IPS-18c (cell line): ENCODE data around the gene PRKAR2B.

Source experiments
- H3K4me3 ChIP-seq: 2 replicates; pipeline ENCODE4 v1.7.0; 2013; ENCODE audit warnings: low read depth, mild to moderate bottlenecking, low read length, moderate library complexity; ENCODE audit not compliant: insufficient read depth
- H3K9me3 ChIP-seq: one replicate; pipeline ENCODE4 v1.6.1; 2013; ENCODE audit warnings: mild to moderate bottlenecking, low read length, moderate library complexity; ENCODE audit not compliant: control insufficient read depth, insufficient read depth

PRKAR2B gene

GRCh38 chr7:107044347-107045194 is at the start of gene PRKAR2B:
Gene PRKAR2B, plus strand, starts transcription at chr7:107044705. Its CDS starts 203 bp downstream, at chr7:107044908.
- Histone ChIP-seq H3K4me3 (peak within 1 kb of the TSS; percentile 91), H3K9me3 (no peaks in the 10 kb centered on the region)

GRCh38 chr7:106994833-106995232 is 49.7 kb upstream of the PRKAR2B start:
- H3K4me3 ChIP-seq, result no peak overlapping the region
- H3K9me3 ChIP-seq, result no peaks in the 10 kb centered on the region

GRCh38 chr7:106997487-106998271 is 46.8 kb upstream of the PRKAR2B start:
- no peaks in the 10 kb centered on the region for H3K9me3 ChIP-seq
- no peak overlapping the region for H3K4me3 ChIP-seq

GRCh38 chr7:106999023-106999422 is 45.5 kb upstream of the PRKAR2B start:
- H3K9me3 ChIP-seq, result no peaks in the 10 kb centered on the region
- H3K4me3 ChIP-seq, result no peak overlapping the region

GRCh38 chr7:107001490-107001889 is 43.0 kb upstream of the PRKAR2B start:
- Histone ChIP-seq H3K9me3 (no peaks in the 10 kb centered on the region), H3K4me3 (no peak overlapping the region)

- no peaks in the 10 kb centered on the region for H3K9me3 ChIP-seq
- H3K4me3 ChIP-seq, result no peak overlapping the region
Measured at GRCh38 chr7:107002126-107002525, 42.4 kb upstream of the PRKAR2B start.

- no peaks in the 10 kb centered on the region for H3K9me3 ChIP-seq
- H3K4me3 ChIP-seq, result no peak overlapping the region
Measured at GRCh38 chr7:107002529-107002998, 41.9 kb upstream of the PRKAR2B start.

- H3K9me3 ChIP-seq, result no peaks in the 10 kb centered on the region
Measured at GRCh38 chr7:107007007-107007891, 37.3 kb upstream of the PRKAR2B start.

GRCh38 chr7:107007892-107008287 is 36.6 kb upstream of the PRKAR2B start:
- Histone ChIP-seq H3K9me3 (no peaks in the 10 kb centered on the region), H3K4me3 (no peak overlapping the region)

More at GRCh38 chr7:107007007-107007891, 37.3 kb upstream of the PRKAR2B start:
- H3K4me3 ChIP-seq, result no peak overlapping the region

- Histone ChIP-seq H3K9me3 (peaks cover 2% of the 10 kb centered on the region), H3K4me3 (no peak overlapping the region)
Measured at GRCh38 chr7:107009846-107010203, 34.7 kb upstream of the PRKAR2B start.

- Histone ChIP-seq H3K9me3 (peaks cover 2% of the 10 kb centered on the region), H3K4me3 (no peak overlapping the region)
Measured at GRCh38 chr7:107012691-107013090, 31.8 kb upstream of the PRKAR2B start.

- Histone ChIP-seq H3K4me3 (no peak overlapping the region), H3K9me3 (peaks cover 5% of the 10 kb centered on the region)
Measured at GRCh38 chr7:107014387-107015023, 30.0 kb upstream of the PRKAR2B start.

- H3K9me3 ChIP-seq, result peaks cover 5% of the 10 kb centered on the region
- no peak overlapping the region for H3K4me3 ChIP-seq
Measured at GRCh38 chr7:107016312-107016711, 28.2 kb upstream of the PRKAR2B start.

- H3K9me3 ChIP-seq, result peaks cover 5% of the 10 kb centered on the region
- H3K4me3 ChIP-seq, result no peak overlapping the region
Measured at GRCh38 chr7:107017965-107018719, 26.4 kb upstream of the PRKAR2B start.

GRCh38 chr7:107020400-107020799 is 24.1 kb upstream of the PRKAR2B start:
- peaks cover 3% of the 10 kb centered on the region for H3K9me3 ChIP-seq
- H3K4me3 ChIP-seq, result no peak overlapping the region

- H3K4me3 ChIP-seq, result no peak overlapping the region
Measured at GRCh38 chr7:107021600-107021999, 22.9 kb upstream of the PRKAR2B start.

More at GRCh38 chr7:107021600-107021999, 22.9 kb upstream of the PRKAR2B start:
- peaks cover 3% of the 10 kb centered on the region for H3K9me3 ChIP-seq
